Stimulated activated CD4-positive, alpha-beta T cell treated with anti-CD3 and anti-CD28 coated beads, Interleukin-4, amount 100 ng/mL, for 4 hours (primary cell): Measurements from ENCODE around the gene ZSWIM4.
A peak's percentile ranks its signal among the peaks of the same experiment; 100 is the strongest.

Experiments used
- DNase-seq, 2 experiments: peaks; one replicate each; pipeline ENCODE4 v3.0.0-alpha.2; 2020

ZSWIM4 gene

GRCh38 chr19:13813147-13813546 is 17.9 kb downstream of the ZSWIM4 start:
- DNase-seq, result no peak

GRCh38 chr19:13814550-13814949 is 19.3 kb downstream of the ZSWIM4 start:
- no peak for DNase-seq

- DNase-seq, result no peak
Observed at GRCh38 chr19:13817018-13817614, 21.9 kb downstream of the ZSWIM4 start.

- DNase-seq, result peak; percentile 22 to 38
Observed at GRCh38 chr19:13817615-13818371, 22.6 kb downstream of the ZSWIM4 start.

- no peak for DNase-seq
Observed at GRCh38 chr19:13819238-13819637, 24.0 kb downstream of the ZSWIM4 start.

- DNase-seq, result no peak
Observed at GRCh38 chr19:13821292-13821691, 26.0 kb downstream of the ZSWIM4 start.

- DNase-seq, result no peak
Observed at GRCh38 chr19:13823256-13823655, 28.0 kb downstream of the ZSWIM4 start.

GRCh38 chr19:13823901-13824300 is 28.7 kb downstream of the ZSWIM4 start:
- DNase-seq, result no peak

GRCh38 chr19:13824703-13825102 is 29.5 kb downstream of the ZSWIM4 start:
- no peak for DNase-seq

GRCh38 chr19:13825489-13826441 is 30.5 kb downstream of the ZSWIM4 start:
- no peak for DNase-seq

GRCh38 chr19:13826652-13827235 is 31.5 kb downstream of the ZSWIM4 start:
- no peak for DNase-seq

- no peak for DNase-seq
Observed at GRCh38 chr19:13827656-13828055, 32.4 kb downstream of the ZSWIM4 start.

- DNase-seq, result no peak
Observed at GRCh38 chr19:13830114-13830740, 35.0 kb downstream of the ZSWIM4 start.

GRCh38 chr19:13830741-13831536 is 35.7 kb downstream of the ZSWIM4 start:
- DNase-seq, result no peak

GRCh38 chr19:13831537-13832467 is 36.6 kb downstream of the ZSWIM4 start:
- DNase-seq, result no peak

GRCh38 chr19:13833330-13834243 is 38.3 kb downstream of the ZSWIM4 start:
- DNase-seq, result peak; percentile 91 to 93

- no peak for DNase-seq
Observed at GRCh38 chr19:13834244-13835069, 39.2 kb downstream of the ZSWIM4 start.
